IMR-90 (cell line): ENCODE data around the gene GEMIN2. TPM values are rescaled to one million over a fixed set of nuclear protein-coding genes. Genes with fewer than 3 reads are reported as not detected.

Source experiments
- ATAC-seq: fragments of 200-7000 bp; cut with Tn5 transposase; 2 replicates; pipeline ENCODE4 v1.9.1; 2020; ENCODE audit warnings: low read depth, mild to moderate bottlenecking, moderate library complexity
- BruUV-seq: library from RNA; stranded (reverse); fragments of 400-500 nt; replicated peaks from 2 replicates; lab custom pipeline; 2021; lab: Mats Ljungman, UMichigan
- CTCF ChIA-PET: fragments of 300-600 bp; formaldehyde crosslinking; extraction: SDS; loops from one replicate; lab custom pipeline; 2021; ENCODE audit warnings: antibody characterized with exemption; lab: Yijun Ruan, JAX
- POLR2A ChIA-PET: fragments of 300-600 bp; sonication (Branson Sonifier 250); formaldehyde crosslinking; loops from one replicate; lab custom pipeline; 2022; ENCODE audit warnings: antibody characterized with exemption; ENCODE audit not compliant: unreplicated experiment; lab: Charles Lee
- DNase-seq: peaks from one replicate; pipeline ENCODE4 v3.0.0; 2013
- H2AFZ ChIP-seq: replicated peaks from 2 replicates; pipeline ENCODE3; 2013; ENCODE audit warnings: low read length, mild to moderate bottlenecking; ENCODE audit not compliant: poor library complexity
- H2AK5ac ChIP-seq: 2 replicates; pipeline ENCODE4 v1.6.1; 2013; ENCODE audit warnings: low read depth, low read length, inconsistent platforms
- H2AK9ac ChIP-seq: replicated peaks from 2 replicates; pipeline ENCODE3; 2013; ENCODE audit warnings: mild to moderate bottlenecking, low read depth, low read length, moderate library complexity; ENCODE audit not compliant: poor library complexity
- H2BK120ac ChIP-seq: 2 replicates; pipeline ENCODE4 v1.6.1; 2013; ENCODE audit warnings: low read depth, low read length, inconsistent platforms
- H2BK15ac ChIP-seq: 3 replicates; pipeline ENCODE4 v1.6.1; 2013; ENCODE audit warnings: low read depth, low read length, inconsistent platforms
- H2BK20ac ChIP-seq: 2 replicates; pipeline ENCODE4 v1.6.1; 2013; ENCODE audit warnings: low read depth, mild to moderate bottlenecking, inconsistent platforms, low read length, moderate library complexity
- H2BK5ac ChIP-seq: 2 replicates; pipeline ENCODE4 v1.6.1; 2013; ENCODE audit warnings: mild to moderate bottlenecking, low read depth, low read length, inconsistent platforms; ENCODE audit not compliant: poor library complexity, severe bottlenecking
- H3K14ac ChIP-seq: replicated peaks from 2 replicates; pipeline ENCODE4 v1.6.1; 2013; ENCODE audit warnings: low read depth, low read length, inconsistent platforms
- H3K18ac ChIP-seq: 2 replicates; pipeline ENCODE4 v1.6.1; 2013; ENCODE audit warnings: low read depth, low read length, control low read depth
- H3K23ac ChIP-seq: 2 replicates; pipeline ENCODE4 v1.6.1; 2013; ENCODE audit warnings: low read depth, low read length, inconsistent platforms
- H3K27ac ChIP-seq: 2 replicates; pipeline ENCODE4 v1.5.1; 2013; ENCODE audit warnings: mild to moderate bottlenecking, control low read depth, low read length; ENCODE audit not compliant: insufficient read depth
- H3K27me3 ChIP-seq: 2 replicates; pipeline ENCODE4 v1.6.1; 2013; ENCODE audit warnings: low read length; ENCODE audit not compliant: control insufficient read depth, insufficient read depth
- H3K36me3 ChIP-seq: 2 replicates; pipeline ENCODE4 v1.6.1; 2013; ENCODE audit warnings: low read length, mixed read lengths; ENCODE audit not compliant: control insufficient read depth, insufficient read depth
- H3K4ac ChIP-seq: 2 replicates; pipeline ENCODE4 v1.6.1; 2013; ENCODE audit warnings: low read depth, low read length, inconsistent platforms
- H3K4me1 ChIP-seq: 2 replicates; pipeline ENCODE4 v1.6.1; 2013; ENCODE audit warnings: low read length, mixed read lengths; ENCODE audit not compliant: control insufficient read depth, insufficient read depth
- H3K4me2 ChIP-seq: 2 replicates; pipeline ENCODE4 v1.6.1; 2013; ENCODE audit warnings: low read depth, mild to moderate bottlenecking, control low read depth, low read length, moderate library complexity
- H3K4me3 ChIP-seq: 2 replicates; pipeline ENCODE4 v1.5.1; 2013; ENCODE audit warnings: low read depth, mild to moderate bottlenecking, control low read depth, low read length, moderate library complexity; ENCODE audit not compliant: insufficient read depth
- H3K56ac ChIP-seq: 2 replicates; pipeline ENCODE4 v1.6.1; 2013; ENCODE audit warnings: low read length, inconsistent platforms; ENCODE audit not compliant: insufficient read depth; ENCODE audit errors: extremely low read depth
- H3K79me1 ChIP-seq, 2 experiments: 2 replicates each; pipeline ENCODE4 v1.6.1; 2013; ENCODE audit warnings: low read length in 2 of 2, inconsistent platforms in 1 of 2, low read depth in 1 of 2
- H3K9ac ChIP-seq: 2 replicates; pipeline ENCODE4 v1.6.1; 2013; ENCODE audit warnings: low read depth, low read length, control low read depth
- H3K9me1 ChIP-seq: 2 replicates; pipeline ENCODE4 v1.6.1; 2013; ENCODE audit warnings: low read length, inconsistent platforms; ENCODE audit not compliant: insufficient read depth
- H3K9me3 ChIP-seq: 2 replicates; pipeline ENCODE4 v1.6.1; 2013; ENCODE audit warnings: low read length; ENCODE audit not compliant: control insufficient read depth, insufficient read depth
- H4K20me1 ChIP-seq: 2 replicates; pipeline ENCODE4 v1.6.1; 2013; ENCODE audit warnings: low read length, inconsistent platforms; ENCODE audit not compliant: insufficient read depth
- H4K5ac ChIP-seq: 2 replicates; pipeline ENCODE4 v1.6.1; 2013; ENCODE audit warnings: mild to moderate bottlenecking, low read depth, low read length, control low read depth
- H4K8ac ChIP-seq, 2 experiments: 2 replicates each; pipeline ENCODE4 v1.6.1; 2013; ENCODE audit warnings: low read depth in 2 of 2, low read length in 2 of 2, control low read depth in 1 of 2, inconsistent platforms in 1 of 2
- H4K91ac ChIP-seq: 2 replicates; pipeline ENCODE4 v1.6.1; 2013; ENCODE audit warnings: low read depth, low read length, inconsistent platforms; ENCODE audit not compliant: insufficient read depth
- CEBPB ChIP-seq: IDR thresholded peaks from 2 replicates; pipeline ENCODE4 v1.6.1; 2012; ENCODE audit warnings: low read depth, low read length, improper control_type of control experiment
- CHD1 ChIP-seq: IDR thresholded peaks from 2 replicates; pipeline ENCODE4 v1.6.1; 2012; ENCODE audit warnings: low read depth, low read length, improper control_type of control experiment
- CTCF ChIP-seq: conservative IDR thresholded peaks from 2 replicates; pipeline ENCODE4 v1.5.1; 2012; ENCODE audit warnings: mild to moderate bottlenecking, low read depth, low read length, improper control_type of control experiment
- ELK1 ChIP-seq: fragments of 150-350 bp; IDR thresholded peaks from 2 replicates; pipeline ENCODE4 v1.6.1; 2016; ENCODE audit warnings: low read depth, mild to moderate bottlenecking, low read length, moderate library complexity, borderline replicate concordance
- FOS ChIP-seq: fragments of 150-350 bp; IDR thresholded peaks from 2 replicates; pipeline ENCODE4 v1.6.1; 2016; ENCODE audit warnings: low read depth, low read length
- POLR2A ChIP-seq: IDR thresholded peaks from 2 replicates; pipeline ENCODE4 v1.6.1; 2012; ENCODE audit warnings: mild to moderate bottlenecking, low read depth, low read length
- RAD21 ChIP-seq: IDR thresholded peaks from 2 replicates; pipeline ENCODE4 v1.6.1; 2012; ENCODE audit warnings: low read length, improper control_type of control experiment
- RCOR1 ChIP-seq: IDR thresholded peaks from 2 replicates; pipeline ENCODE4 v1.6.1; 2012; ENCODE audit warnings: mild to moderate bottlenecking, low read length, improper control_type of control experiment; ENCODE audit not compliant: insufficient replicate concordance
- RFX5 ChIP-seq: IDR thresholded peaks from 2 replicates; pipeline ENCODE4 v1.8.0; 2012; ENCODE audit warnings: low read depth, mild to moderate bottlenecking, low read length, moderate library complexity
- SMC3 ChIP-seq: fragments of 150-350 bp; IDR thresholded peaks from 2 replicates; pipeline ENCODE4 v1.6.1; 2016; ENCODE audit warnings: low read depth, mild to moderate bottlenecking, antibody characterized with exemption, low read length, moderate library complexity
- USF2 ChIP-seq: fragments of 150-350 bp; IDR thresholded peaks from 2 replicates; pipeline ENCODE4 v1.6.1; 2017; ENCODE audit warnings: mild to moderate bottlenecking, antibody characterized with exemption, low read length, low read depth
- WGBS, 2 experiments: methylation state at CpG; one replicate each; pipeline versions ENCODE4 v1.1.5 to v1.1.7; 2013; ENCODE audit warnings: missing lambda C conversion rate in 2 of 2; ENCODE audit not compliant: insufficient read length in 1 of 2; ENCODE audit errors: extremely low coverage in 2 of 2; 5-methylcytosine and 5-hydroxymethylcytosine counted together
- dilution Hi-C: fragments of 300-500 bp; cut with HindIII; formaldehyde crosslinking; loops from one replicate; pipeline ENCODE4 v1.14.3; 2018; ENCODE audit warnings: low sequenced_read_pairs; ENCODE audit not compliant: unreplicated experiment
- in situ Hi-C: fragments of 300-500 bp; cut with MboI; formaldehyde crosslinking; loops from 3 replicates; pipeline ENCODE4 v1.14.3; 2019; ENCODE audit warnings: low sequenced_read_pairs, inconsistent platforms, mixed read lengths
- intact Hi-C: fragments of 100-400 bp; cut with micrococcal nuclease; formaldehyde crosslinking; loops from 2 replicates; pipeline ENCODE4 v1.10.0; 2022
- polyA plus RNA-seq, 3 experiments: library from polyadenylated mRNA; depleted of rRNA; stranded (reverse); fragments of >200 nt; gene quantifications; 2 replicates each; pipeline ENCODE4 v1.2.3, GENCODE V29; 2012; ENCODE audit warnings: low replicate concordance in 1 of 3
- total RNA-seq: library from RNA; depleted of rRNA; stranded (reverse); fragments of >200 nt; gene quantifications from 2 replicates; pipeline ENCODE4 v1.2.3, GENCODE V29; 2012

The GEMIN2 gene
- total and polyA plus RNA-seq, 2 of the 4 experiments (the other 2 are of a cell fraction): 10.6 to 11.2 TPM

GRCh38 chr14:39176263-39177167, 62.4 kb downstream of the GEMIN2 start:
- no TSS peak for BruUV-seq
- intact Hi-C loops: no loop called here

More at GRCh38 chr14:39176263-39177167, 62.4 kb downstream of the GEMIN2 start:
- WGBS, 2 experiments: no CpG with 5 or more reads among the region's 5 CpGs
- Histone ChIP-seq H3K4me3 (peak overlapping the region; percentile 81; the same call in 1 of the 2 replicates), H2AK9ac (no peak overlapping the region), H3K23ac (peak overlapping the region; percentile 38), H3K9me1 (no peaks in the 10 kb centered on the region), H4K8ac (no peak overlapping the region), H3K9ac (peak overlapping the region; percentile 99; the same call in 1 of the 2 replicates), H3K9me3 (no peaks in the 10 kb centered on the region), H2BK20ac (no peak overlapping the region), H3K27ac (no peak overlapping the region), H4K20me1 (peaks cover 22% of the 10 kb centered on the region), H2BK15ac (no peak overlapping the region), H3K18ac (no peak overlapping the region), H2BK120ac (no peak overlapping the region), H3K36me3 (peaks cover 32% of the 10 kb centered on the region), H3K14ac (no peak overlapping the region), H3K4me2 (peak overlapping the region; percentile 98), H3K56ac (no peak overlapping the region), H2AFZ (no peak overlapping the region), H2BK5ac (no peak overlapping the region), H3K4ac (no peak overlapping the region), H3K27me3 (no peaks in the 10 kb centered on the region), H4K91ac (no peak overlapping the region), H3K4me1 (no peaks in the 10 kb centered on the region; the same call in 1 of the 2 replicates), H3K79me1 (peaks cover 24 to 44% of the 10 kb centered on the region in 2 experiments), H4K5ac (no peak overlapping the region), H2AK5ac (no peak overlapping the region)
- ATAC-seq: no peak
- no peak for DNase-seq
- dilution Hi-C loops: no loop called here
- ChIA-PET CTCF (no interaction called here), POLR2A (no interaction called here)
- in situ Hi-C loops: no loop called here
- TF ChIP-seq FOS (no peak), CHD1 (no peak), USF2 (no peak), CTCF (no peak), RAD21 (no peak), ELK1 (no peak), RFX5 (no peak), RCOR1 (no peak), POLR2A (no peak), CEBPB (no peak), SMC3 (no peak)
